ENCODE measurements around the gene AGAP5. TPM values are rescaled to one million over a fixed set of nuclear protein-coding genes. Genes with fewer than 3 reads are reported as not detected.
"Not testable (repeated sequence)": the region's sequence is repeated elsewhere in the genome, so short reads cannot be mapped to it uniquely, and the experiment has no call there.

The AGAP5 gene
- total RNA-seq, 2 experiments from 2014 or later = 9.3 to 10.0 TPM

DNA sequence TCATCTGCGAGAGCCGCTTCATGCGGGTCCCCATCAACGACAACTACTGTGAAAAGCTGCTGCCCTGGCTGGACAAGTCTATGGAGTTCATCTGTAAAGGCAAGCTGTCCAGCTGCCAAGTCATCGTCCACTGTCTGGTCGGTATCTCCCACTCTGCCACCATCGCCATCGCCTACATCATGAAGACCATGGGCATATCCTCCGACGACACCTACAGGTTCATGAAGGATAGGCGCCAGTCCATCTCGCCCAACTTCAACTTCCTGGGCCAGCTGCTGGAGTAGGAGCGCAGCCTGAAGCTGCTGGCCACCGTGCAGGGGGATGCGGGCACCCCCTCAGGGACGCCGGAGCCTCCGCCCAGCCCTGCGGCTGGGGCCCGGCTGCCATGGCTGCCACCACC, 34.5 kb upstream of the AGAP5 start:
- POLR2A ChIA-PET = interaction anchor here (0.7 kb wide), 1 partner anchor 41 kb away, joined by 3 read pairs; no protein-coding TSS in a partner anchor

DNA sequence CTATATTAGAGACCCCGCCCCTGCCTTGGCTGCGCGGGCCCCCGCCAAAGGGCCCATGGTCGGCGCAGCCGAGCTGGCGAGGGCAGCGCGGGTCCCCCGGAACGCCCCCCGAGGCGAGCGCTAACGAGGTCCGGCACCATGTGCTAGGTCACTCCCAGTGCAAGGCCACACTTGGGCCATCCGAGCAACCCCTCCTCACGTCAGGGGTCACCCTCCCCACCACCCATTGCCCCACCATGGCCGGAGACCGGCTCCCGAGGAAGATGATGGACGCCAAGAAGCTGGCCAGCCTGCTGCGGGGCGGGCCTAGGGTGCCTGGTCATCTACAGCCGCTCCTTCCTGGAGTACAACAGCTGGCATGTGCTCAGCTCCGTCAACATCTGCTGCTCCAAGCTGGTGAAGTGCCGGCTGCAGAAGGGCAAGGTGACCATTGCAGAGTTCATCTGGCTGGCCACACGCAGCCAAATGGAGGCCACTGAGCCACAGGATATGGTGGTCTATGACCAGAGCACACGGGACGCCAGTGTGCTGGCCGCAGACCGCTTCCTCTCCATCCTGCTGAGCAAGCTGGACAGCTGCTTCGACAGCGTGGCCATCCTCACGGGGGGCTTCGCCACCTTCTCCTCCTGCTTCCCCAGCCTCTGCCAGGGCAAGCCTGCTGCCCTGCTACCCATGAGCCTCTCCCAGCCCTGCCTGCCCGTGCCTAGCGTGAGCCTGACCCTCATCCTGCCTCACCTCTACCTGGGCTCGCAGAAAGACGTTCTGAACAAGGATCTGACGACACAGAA, 33.9 kb upstream of the AGAP5 start:
- no peak overlapping the region for H3K27ac Mint-ChIP-seq

More for the DNA sequence above, 34.5 kb upstream of the AGAP5 start:
- H3K9me3 Mint-ChIP-seq (ENCODE audit: insufficient read depth) = no peaks in the 10 kb centered on the region
- CTCF ChIA-PET = no interaction called here
- DNase-seq (no peak), ATAC-seq (no peak)
- peak overlapping the region; percentile 45 for H3K4me3 Mint-ChIP-seq
- H3K4me1 Mint-ChIP-seq (ENCODE audit: low read depth) = peaks cover 16% of the 10 kb centered on the region
- H3K27ac Mint-ChIP-seq = no peak overlapping the region
- no peaks in the 10 kb centered on the region for H3K27me3 Mint-ChIP-seq (ENCODE audit: low read depth)
- H3K36me3 Mint-ChIP-seq (ENCODE audit: low read depth) = peaks cover 13% of the 10 kb centered on the region

DNA sequence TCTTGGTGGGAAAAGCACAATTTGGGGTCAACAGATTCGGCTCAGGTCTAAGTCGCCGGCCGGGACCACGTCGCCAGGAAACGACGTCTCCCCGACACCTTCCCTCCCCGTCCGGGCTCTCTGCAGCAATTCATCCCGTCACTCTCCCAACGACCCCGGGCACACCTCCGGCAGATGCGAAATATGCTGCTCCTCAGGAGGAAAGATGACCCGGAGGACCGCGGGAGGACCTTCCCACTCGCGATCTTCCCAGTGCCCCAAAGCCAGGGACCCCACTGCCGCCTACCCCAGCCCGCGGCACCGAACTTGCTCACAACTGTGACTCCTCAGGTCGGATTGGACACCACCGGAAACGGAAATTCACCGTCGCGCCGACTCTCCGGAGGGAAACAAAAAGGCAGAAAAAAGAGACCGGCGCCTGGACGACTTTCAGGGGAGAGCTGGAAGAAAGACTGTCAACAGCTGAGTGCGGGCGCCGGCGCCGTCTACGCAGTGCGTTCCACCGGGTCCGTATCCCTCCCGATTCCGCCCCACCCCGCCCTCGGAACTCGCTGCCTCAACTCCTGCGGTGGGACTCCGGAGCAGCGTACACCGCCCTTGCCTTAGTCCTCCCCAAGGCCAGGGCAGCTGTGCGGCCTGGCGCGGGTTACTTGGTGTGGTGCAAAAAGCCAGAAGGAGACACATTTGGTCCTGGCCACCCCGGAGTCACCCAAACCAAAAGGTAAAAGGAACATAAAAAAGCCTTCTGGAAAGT, 32.4 kb upstream of the AGAP5 start:
- DNase-seq (peak; percentile 94), ATAC-seq (peak; percentile 93)
- peak overlapping the region; percentile 97 for H3K27ac Mint-ChIP-seq
- ChIA-PET POLR2A (interaction anchor here (0.6 to 2.5 kb wide), 14 partner anchors 11 to 1504 kb away, joined by 3 to 27 read pairs (median 4); partner anchors contain the start of genes CHCHD1, DNAJC9, PPP3CB and SEC24C), CTCF (interaction anchor here (0.7 to 3.1 kb wide), 6 partner anchors 13 to 87 kb away, joined by 3 to 13 read pairs (median 6); partner anchors contain the start of genes CHCHD1 and SEC24C)
- no peaks in the 10 kb centered on the region for H3K27me3 Mint-ChIP-seq (ENCODE audit: low read depth)
- peak overlapping the region; percentile 92 for H3K4me3 Mint-ChIP-seq
- no peaks in the 10 kb centered on the region for H3K9me3 Mint-ChIP-seq (ENCODE audit: insufficient read depth)
- peaks cover 16% of the 10 kb centered on the region for H3K4me1 Mint-ChIP-seq (ENCODE audit: low read depth)
- peaks cover 23% of the 10 kb centered on the region for H3K36me3 Mint-ChIP-seq (ENCODE audit: low read depth)

More for the DNA sequence above, 33.9 kb upstream of the AGAP5 start:
- peak overlapping the region; percentile 92 for H3K4me3 Mint-ChIP-seq
- no peak for ATAC-seq
- CTCF ChIA-PET = interaction anchor here (1.4 to 3.1 kb wide), 3 partner anchors 12 to 88 kb away, joined by 7 to 13 read pairs (median 7); partner anchors contain the start of gene SEC24C
- H3K9me3 Mint-ChIP-seq (ENCODE audit: insufficient read depth) = no peaks in the 10 kb centered on the region
- POLR2A ChIA-PET = interaction anchor here (0.7 to 2.5 kb wide), 6 partner anchors 11 to 54 kb away, joined by 3 to 27 read pairs (median 5); partner anchors contain the start of genes SEC24C and ZSWIM8
- no peak for DNase-seq
- H3K36me3 Mint-ChIP-seq (ENCODE audit: low read depth) = peaks cover 18% of the 10 kb centered on the region
- H3K27me3 Mint-ChIP-seq (ENCODE audit: low read depth) = no peaks in the 10 kb centered on the region
- H3K4me1 Mint-ChIP-seq (ENCODE audit: low read depth) = peaks cover 16% of the 10 kb centered on the region

DNA sequence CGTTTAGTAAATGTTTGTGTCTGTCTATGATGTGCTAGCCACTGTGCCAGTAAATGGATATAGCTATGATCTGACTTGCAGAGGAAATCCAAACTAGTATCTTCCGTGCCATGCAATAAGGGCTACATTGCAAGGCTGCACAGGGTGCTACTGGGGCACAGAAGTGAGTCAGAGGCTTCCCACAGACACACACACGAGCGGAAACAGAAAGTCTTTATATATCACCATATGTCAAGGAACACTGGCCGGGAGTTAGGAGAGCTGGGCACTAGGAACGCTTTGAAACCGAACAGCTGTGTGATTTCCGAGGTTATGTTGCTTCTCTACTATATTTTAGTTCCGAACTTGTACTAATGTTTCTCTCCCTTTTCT, 31.9 kb upstream of the AGAP5 start:
- Mint-ChIP-seq H3K36me3 (ENCODE audit: low read depth) (peaks cover 24% of the 10 kb centered on the region), H3K4me1 (ENCODE audit: low read depth) (peaks cover 16% of the 10 kb centered on the region), H3K4me3 (peak overlapping the region; percentile 92), H3K27ac (peak overlapping the region; percentile 97)
- H3K9me3 Mint-ChIP-seq (ENCODE audit: insufficient read depth); H3K27me3 Mint-ChIP-seq (ENCODE audit: low read depth): not testable (repeated sequence)
- ChIA-PET POLR2A (interaction anchor here (0.7 to 2.5 kb wide), 5 partner anchors 13 to 234 kb away, joined by 3 to 27 read pairs (median 10); partner anchors contain the start of genes PPP3CB and SEC24C), CTCF (interaction anchor here (0.7 to 3.1 kb wide), 5 partner anchors 14 to 52 kb away, joined by 3 to 13 read pairs (median 4); partner anchors contain the start of genes CHCHD1 and SEC24C)
- peak; percentile 51 for DNase-seq
- ATAC-seq = peak; percentile 24

GRCh38 chr10:73723516-73723915, 25.6 kb upstream of the AGAP5 start:
- no peaks in the 10 kb centered on the region for H3K27me3 Mint-ChIP-seq (ENCODE audit: low read depth)
- POLR2A ChIA-PET = no interaction called here
- CTCF ChIA-PET = no interaction called here
- ATAC-seq (no peak), DNase-seq (no peak)
- no peak overlapping the region for H3K4me3 Mint-ChIP-seq
- no peak overlapping the region for H3K27ac Mint-ChIP-seq
- peaks cover 60% of the 10 kb centered on the region for H3K36me3 Mint-ChIP-seq (ENCODE audit: low read depth)
- no peaks in the 10 kb centered on the region for H3K9me3 Mint-ChIP-seq (ENCODE audit: insufficient read depth)
- no peaks in the 10 kb centered on the region for H3K4me1 Mint-ChIP-seq (ENCODE audit: low read depth)

DNA sequence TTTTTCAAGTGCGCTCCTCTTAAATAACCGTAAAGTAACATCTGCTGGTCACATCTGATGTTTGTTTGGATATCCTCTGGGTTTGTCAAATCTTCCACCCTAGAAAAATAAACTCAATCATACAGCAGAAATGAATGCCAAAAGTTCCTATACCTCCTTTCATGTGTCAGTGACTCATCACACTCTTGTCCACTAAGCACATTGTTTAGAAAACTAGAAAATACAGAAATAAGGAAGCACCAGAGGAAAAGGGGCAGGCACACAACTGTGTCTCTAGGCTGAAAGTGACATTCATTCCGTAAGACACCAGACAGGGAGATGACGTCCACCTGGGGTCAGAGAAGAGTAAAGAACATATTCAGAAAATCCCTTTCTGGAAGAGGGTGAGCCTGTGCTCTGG, 22.7 kb upstream of the AGAP5 start:
- H3K9me3 Mint-ChIP-seq (ENCODE audit: insufficient read depth); DNase-seq; H3K27ac Mint-ChIP-seq; H3K27me3 Mint-ChIP-seq (ENCODE audit: low read depth); H3K4me1 Mint-ChIP-seq (ENCODE audit: low read depth); ATAC-seq; H3K4me3 Mint-ChIP-seq; CTCF ChIA-PET: not testable (repeated sequence)
- peaks cover 64% of the 10 kb centered on the region for H3K36me3 Mint-ChIP-seq (ENCODE audit: low read depth)
- POLR2A ChIA-PET = interaction anchor here (1.1 kb wide), 1 partner anchor 53 kb away, joined by 3 read pairs; no protein-coding TSS in a partner anchor

GRCh38 chr10:73717556-73717955, 19.6 kb upstream of the AGAP5 start:
- CTCF ChIA-PET = interaction anchor here (2.5 kb wide), 1 partner anchor 188 kb away, joined by 6 read pairs; no protein-coding TSS in a partner anchor
- H3K36me3 Mint-ChIP-seq (ENCODE audit: low read depth) = peaks cover 58% of the 10 kb centered on the region
- no peak overlapping the region for H3K27ac Mint-ChIP-seq

DNA sequence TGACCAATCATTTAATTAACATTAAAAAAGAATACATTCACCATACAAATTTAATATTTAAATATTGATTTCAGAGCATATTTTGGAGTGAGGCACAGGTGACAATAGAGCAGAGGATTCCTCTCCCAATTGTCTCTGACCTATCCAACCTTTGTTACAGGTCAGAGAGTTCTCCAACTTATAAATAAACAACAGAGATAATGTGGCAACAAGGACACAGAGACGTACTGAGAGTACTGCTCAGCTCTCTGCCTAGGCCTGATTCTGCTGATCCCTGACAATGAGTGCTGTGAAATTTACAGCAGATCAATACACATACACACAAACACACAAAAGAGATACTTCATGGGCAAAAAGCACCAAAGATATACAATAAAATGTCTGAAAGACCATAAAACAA, 18.3 kb upstream of the AGAP5 start:
- DNase-seq (no peak), ATAC-seq (no peak)
- ChIA-PET POLR2A (no interaction called here), CTCF (interaction anchor here (1.1 to 2.5 kb wide), 2 partner anchors 72 to 186 kb away, joined by 3 to 6 read pairs; no protein-coding TSS in a partner anchor)
- Mint-ChIP-seq H3K27ac (no peak overlapping the region), H3K27me3 (ENCODE audit: low read depth) (no peaks in the 10 kb centered on the region), H3K4me1 (ENCODE audit: low read depth) (no peaks in the 10 kb centered on the region), H3K9me3 (ENCODE audit: insufficient read depth) (no peaks in the 10 kb centered on the region), H3K36me3 (ENCODE audit: low read depth) (peaks cover 53% of the 10 kb centered on the region), H3K4me3 (no peak overlapping the region)

More at GRCh38 chr10:73717556-73717955, 19.6 kb upstream of the AGAP5 start:
- POLR2A ChIA-PET = no interaction called here
- no peak for ATAC-seq
- DNase-seq = no peak
- no peak overlapping the region for H3K4me3 Mint-ChIP-seq
- no peaks in the 10 kb centered on the region for H3K27me3 Mint-ChIP-seq (ENCODE audit: low read depth)
- no peaks in the 10 kb centered on the region for H3K9me3 Mint-ChIP-seq (ENCODE audit: insufficient read depth)
- H3K4me1 Mint-ChIP-seq (ENCODE audit: low read depth) = no peaks in the 10 kb centered on the region

GRCh38 chr10:73715179-73716156, 17.6 kb upstream of the AGAP5 start:
- DNase-seq; ATAC-seq; POLR2A ChIA-PET; H3K27ac Mint-ChIP-seq; H3K4me1 Mint-ChIP-seq (ENCODE audit: low read depth); H3K4me3 Mint-ChIP-seq; H3K9me3 Mint-ChIP-seq (ENCODE audit: insufficient read depth); H3K27me3 Mint-ChIP-seq (ENCODE audit: low read depth): not testable (repeated sequence)
- peaks cover 47% of the 10 kb centered on the region for H3K36me3 Mint-ChIP-seq (ENCODE audit: low read depth)
- CTCF ChIA-PET = interaction anchor here (1.1 kb wide), 1 partner anchor 71 kb away, joined by 3 read pairs; no protein-coding TSS in a partner anchor

- DNase-seq; H3K9me3 Mint-ChIP-seq (ENCODE audit: insufficient read depth); H3K27ac Mint-ChIP-seq; H3K27me3 Mint-ChIP-seq (ENCODE audit: low read depth); H3K4me3 Mint-ChIP-seq; POLR2A ChIA-PET; H3K4me1 Mint-ChIP-seq (ENCODE audit: low read depth); ATAC-seq; CTCF ChIA-PET: not testable (repeated sequence)
- H3K36me3 Mint-ChIP-seq (ENCODE audit: low read depth) = peaks cover 46% of the 10 kb centered on the region
These were observed 16.6 kb upstream of the AGAP5 start for GRCh38 chr10:73714483-73714882.

GRCh38 chr10:73713912-73714311, 16.0 kb upstream of the AGAP5 start:
- H3K27me3 Mint-ChIP-seq (ENCODE audit: low read depth); DNase-seq; ATAC-seq; POLR2A ChIA-PET; H3K4me3 Mint-ChIP-seq; H3K9me3 Mint-ChIP-seq (ENCODE audit: insufficient read depth); H3K4me1 Mint-ChIP-seq (ENCODE audit: low read depth); H3K27ac Mint-ChIP-seq; CTCF ChIA-PET: not testable (repeated sequence)
- H3K36me3 Mint-ChIP-seq (ENCODE audit: low read depth) = peaks cover 41% of the 10 kb centered on the region

Measured in activated CD8-positive, alpha-beta T cell treated with anti-CD3 and anti-CD28 coated beads, Interleukin-2, amount 10 ng/mL, durations not matched to agents 7 days and 5 days (primary cell).